SH-SY5Y (cell line): ENCODE results near the gene SPG11.

Experiments used
- GATA2 ChIP-seq: IDR thresholded peaks from 2 replicates; pipeline ENCODE4 v1.6.1; 2011; ENCODE audit warnings: mild to moderate bottlenecking, low read depth, low read length
- GATA3 ChIP-seq: IDR thresholded peaks from 2 replicates; pipeline ENCODE4 v1.6.1; 2011; ENCODE audit warnings: low read depth, mild to moderate bottlenecking, low read length, moderate library complexity

GRCh38 chr15:44675911-44676310, 12.4 kb upstream of the SPG11 start:
- TF ChIP-seq GATA2 (no peak), GATA3 (no peak)
